Activated CD8-positive, alpha-beta memory T cell treated with anti-CD3 and anti-CD28 coated beads, Interleukin-2, amount 50 U/mL, for 24 hours (primary cell): ENCODE results near the gene MAPK11.

Source experiments
- DNase-seq: peaks from one replicate; pipeline ENCODE4 v3.0.0-alpha.2; 2020; ENCODE audit errors: extremely low read depth

Gene MAPK11

DNA sequence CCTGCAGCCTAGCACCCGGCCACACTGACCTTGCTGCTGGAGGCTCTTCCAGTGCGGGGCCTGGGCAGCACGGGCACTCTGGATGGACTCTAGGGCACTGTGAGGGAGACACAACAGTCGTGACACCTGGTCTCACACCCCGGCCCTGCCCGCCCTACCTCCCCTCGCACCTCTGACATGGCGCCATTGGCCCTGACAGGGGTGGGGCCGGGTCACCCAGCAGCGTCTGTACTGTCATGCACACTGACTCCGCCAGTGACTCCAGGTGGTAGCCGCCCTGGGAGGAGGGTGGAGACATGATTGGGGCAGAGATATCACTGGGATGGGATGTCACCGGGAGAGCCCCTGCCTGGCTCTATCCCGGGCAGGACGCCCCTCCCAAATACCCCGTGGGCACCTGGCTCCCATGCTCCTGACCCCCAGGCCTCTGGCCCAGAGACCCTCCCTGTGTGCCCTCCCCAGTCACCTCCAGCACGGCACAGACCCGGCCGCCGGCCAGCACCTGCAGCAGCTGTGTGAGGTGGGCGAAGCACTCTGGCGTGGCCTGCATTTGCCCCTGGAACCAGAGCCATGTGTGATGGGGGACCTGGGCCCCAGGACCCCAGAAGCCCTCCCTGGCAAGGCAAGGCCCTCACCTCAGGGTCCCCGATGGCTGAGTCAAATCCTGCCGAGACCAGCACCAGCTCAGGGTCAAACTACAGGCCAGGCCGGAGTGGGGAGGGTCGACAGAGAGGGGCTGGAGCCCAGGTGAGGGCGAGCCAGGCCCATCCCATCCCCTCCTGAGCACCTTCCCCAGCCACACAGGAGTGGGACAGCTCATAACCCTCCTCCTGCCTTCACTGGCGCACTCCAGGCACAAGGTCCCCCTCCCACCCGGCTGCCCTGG, 21.7 kb downstream of the MAPK11 start:
- no peak for DNase-seq

- DNase-seq, result no peak
These were observed 22.4 kb downstream of the MAPK11 start for GRCh38 chr22:50247748-50248147.

DNA sequence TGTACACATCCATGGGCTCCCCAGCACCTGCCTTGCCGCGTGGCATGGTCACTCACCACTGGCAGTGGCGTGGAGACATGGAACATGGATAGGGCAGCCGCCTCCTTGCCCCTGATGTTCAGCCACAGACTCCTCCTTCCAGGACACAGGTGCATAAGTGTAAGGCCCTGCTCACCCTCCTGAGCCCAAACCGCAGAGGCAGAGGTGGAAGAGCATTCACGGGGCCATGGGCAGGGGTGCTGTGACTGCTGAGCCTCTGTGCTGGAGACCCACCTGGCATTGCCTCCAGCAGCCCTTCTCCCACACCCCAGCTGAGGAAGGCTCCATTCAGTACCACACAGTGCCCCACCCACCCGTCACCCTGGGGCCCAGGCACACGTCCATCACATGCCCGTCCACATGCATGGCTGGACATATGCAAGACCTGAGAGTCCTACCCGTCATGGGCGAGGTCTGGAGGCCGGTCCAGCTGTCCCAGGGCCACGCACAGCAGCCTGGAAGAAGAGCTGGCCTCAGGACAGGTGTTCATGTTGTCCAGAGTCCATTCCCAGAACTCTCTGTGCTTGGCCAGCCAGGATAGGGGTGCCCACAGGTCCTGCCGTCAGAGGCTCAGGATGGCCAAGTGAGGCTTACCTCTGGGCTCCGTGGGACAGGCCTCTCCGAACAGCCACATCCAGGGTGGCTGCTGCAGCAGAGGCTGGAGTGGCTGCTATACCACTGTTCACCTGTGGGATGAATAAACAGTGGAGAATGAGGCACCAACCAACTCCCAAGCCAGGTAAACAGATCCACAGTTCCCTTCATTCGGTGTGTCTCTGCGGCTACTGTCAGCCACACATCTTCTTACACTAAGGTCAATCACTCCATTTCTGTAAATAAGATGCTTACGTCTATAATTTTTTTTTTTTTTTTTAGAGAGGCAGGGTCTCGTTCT, 23.7 kb downstream of the MAPK11 start:
- no peak for DNase-seq

DNA sequence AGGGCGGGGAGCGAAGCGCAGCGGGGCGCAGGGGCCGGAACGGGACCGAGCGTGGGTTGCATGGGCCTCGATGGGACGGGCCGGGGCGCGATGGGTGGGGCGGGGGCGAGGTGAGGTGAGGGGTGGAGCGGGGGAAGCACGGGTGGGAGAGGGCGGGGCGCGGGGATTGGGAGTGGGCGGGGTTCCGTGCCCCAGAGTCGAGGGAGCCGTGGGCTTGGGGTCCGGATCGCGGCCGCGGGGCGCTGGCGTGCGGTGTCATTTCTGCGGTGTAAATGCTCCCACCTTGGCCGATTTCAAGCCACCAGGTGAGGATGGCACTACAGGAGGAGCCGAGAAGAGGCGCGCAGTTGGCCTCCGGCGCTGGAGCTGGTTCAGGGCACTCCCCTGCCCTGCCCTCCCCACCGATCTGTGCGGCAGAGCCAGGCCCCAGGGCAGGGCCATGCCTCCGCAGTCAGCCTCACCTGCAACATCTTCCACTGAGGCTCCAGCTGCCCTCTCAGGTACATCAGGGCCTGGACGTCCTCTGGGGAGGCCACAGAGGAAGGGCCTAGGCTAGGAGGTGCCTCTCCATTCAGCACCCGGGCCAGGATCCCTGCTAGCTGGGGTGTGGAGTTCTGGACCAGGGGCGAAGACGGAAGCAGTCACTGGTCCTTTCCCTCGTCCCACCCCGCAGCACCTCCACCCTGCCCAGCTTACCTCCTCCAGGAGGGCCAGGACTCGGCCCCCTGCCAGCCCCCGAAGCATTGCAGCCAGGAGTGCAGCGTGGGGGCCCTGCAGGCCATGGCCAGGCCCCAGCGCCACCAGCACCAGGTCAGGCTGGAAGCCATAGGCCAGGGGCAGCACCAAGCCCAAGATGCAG, 24.7 kb downstream of the MAPK11 start:
- no peak for DNase-seq

DNA sequence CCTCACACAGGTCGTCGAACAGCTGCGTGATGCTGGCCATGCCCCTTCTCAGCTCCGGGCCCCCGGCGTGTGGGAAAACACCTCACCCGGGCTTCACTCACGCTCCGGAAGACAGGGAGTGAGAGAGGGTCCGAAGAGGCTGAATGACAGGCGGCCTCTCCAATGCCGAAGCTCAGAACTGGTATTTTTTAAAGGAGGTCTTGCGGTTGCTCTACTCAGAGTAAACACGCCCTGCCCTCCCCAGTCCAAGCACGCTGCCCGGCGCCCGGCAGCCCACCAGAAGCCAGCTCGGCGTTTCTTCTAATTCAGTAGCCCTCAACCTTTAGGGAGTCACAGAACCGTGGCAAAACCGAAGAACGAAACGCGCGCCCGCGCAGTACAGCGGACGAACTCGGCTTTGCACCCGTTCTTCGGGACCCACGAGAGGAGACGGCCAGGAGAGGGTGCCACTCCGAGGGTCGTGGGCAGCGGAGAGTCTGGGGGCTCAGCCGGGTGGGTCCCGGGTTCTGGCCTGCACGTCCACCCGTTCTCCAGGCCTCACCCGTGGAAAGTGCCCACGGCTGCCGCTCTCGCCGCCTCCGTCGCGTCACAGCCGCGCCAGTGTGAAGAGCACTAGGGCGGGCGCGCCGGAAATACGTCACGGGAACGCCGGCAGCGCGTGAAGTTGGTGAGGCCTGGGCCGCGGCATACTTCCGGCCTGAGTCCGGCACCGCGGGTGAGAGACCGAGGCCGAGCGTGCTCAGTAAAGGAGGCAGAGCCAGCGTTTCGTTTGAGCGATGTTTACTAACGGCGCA, 25.6 kb downstream of the MAPK11 start, which contains the start of gene TUBGCP6:
Gene TUBGCP6 (minus strand): TSS at position 604 of the 794 bp plus-strand sequence. CDS start 564 bp downstream, at position 40.
- peak; percentile 76 for DNase-seq

- no peak for DNase-seq
These were observed 26.3 kb downstream of the MAPK11 start for GRCh38 chr22:50243685-50244419.

DNA sequence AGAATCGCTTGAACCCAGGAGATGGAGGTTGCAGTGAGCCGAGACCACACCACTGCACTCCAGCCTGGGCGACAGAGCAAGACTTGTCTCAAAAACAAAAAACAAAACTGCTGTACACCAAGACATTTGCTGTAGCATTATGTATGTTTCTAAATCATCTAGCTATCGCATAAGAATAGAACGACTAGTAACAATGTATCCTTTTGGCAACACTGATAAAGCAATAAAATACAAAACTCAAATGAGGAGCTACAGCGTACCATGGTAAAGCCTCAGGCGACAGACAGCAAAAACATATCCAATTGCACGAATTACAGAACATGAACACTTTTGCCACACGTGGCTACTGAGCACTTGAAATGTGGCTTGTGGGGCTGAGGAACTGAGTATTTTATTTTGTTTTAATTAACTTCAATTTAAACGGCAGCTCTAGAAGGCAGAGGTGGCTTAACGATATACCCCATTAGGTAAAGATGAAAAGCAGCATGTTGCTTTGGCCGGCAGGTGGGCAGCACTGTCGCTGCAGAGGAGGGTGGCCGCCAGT, 27.7 kb downstream of the MAPK11 start:
- DNase-seq, result no peak

DNA sequence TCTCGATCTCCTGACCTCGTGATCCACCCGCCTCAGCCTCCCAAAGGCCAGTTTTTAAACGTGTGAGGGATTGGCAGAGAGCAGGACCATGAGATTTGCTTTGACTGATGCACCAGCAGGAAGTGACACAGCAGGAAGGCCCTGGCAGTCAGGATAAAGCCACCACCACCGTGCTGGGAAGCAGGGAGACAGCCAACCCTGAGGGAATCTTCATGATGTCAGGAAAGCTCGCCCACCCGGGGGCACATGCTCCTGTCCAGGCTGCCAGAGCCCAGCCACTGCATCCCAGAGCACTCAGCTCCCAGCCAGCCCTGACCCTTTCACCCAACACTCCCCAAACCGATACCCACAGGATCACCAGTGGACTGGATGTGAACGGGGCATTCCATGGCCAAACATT, 31.4 kb downstream of the MAPK11 start:
- no peak for DNase-seq

- DNase-seq, result no peak
These were observed 33.3 kb downstream of the MAPK11 start for GRCh38 chr22:50236731-50237409.

- no peak for DNase-seq
These were observed 37.0 kb downstream of the MAPK11 start for GRCh38 chr22:50233223-50233622.

- DNase-seq, result no peak
These were observed 37.6 kb downstream of the MAPK11 start for GRCh38 chr22:50232481-50233151.

DNA sequence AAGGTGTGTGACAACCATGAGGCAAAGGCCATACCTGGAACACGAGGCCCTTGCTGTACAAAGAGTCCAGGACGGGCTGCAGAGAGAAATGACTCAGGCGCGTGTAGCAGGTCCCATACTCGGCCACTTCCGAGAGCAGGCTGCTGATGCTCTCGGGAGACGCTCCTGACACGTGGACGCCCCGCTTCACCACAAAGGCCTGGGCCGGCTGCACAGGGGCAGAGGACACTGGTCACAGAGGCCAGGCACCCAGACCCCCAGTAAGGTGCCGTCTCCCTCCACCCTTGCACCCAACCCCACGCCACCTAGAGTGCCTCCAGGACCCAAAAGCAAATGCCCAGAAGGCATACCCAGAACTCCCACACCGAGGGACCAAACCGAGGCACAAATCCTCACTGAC, 40.8 kb downstream of the MAPK11 start:
- no peak for DNase-seq

DNA sequence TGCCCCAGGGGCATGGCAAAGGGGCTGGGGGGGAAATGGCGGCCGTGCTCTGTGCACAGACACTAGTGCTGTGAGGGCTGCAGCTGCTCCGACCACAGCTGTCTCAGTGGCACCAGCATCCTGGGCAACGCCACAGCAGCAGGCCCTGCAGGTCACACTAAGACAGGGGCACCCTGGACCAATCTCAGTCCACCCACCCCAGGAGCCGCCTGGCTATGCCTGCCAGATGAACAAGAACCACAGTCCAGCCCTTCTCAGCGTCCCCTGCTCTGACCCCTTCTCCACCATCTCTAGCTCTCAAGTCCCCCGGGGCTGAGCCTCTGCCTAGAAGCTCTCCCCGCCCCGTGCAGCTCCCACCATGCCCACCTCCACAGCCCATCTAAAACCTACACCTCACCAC, 41.8 kb downstream of the MAPK11 start:
- no peak for DNase-seq

DNA sequence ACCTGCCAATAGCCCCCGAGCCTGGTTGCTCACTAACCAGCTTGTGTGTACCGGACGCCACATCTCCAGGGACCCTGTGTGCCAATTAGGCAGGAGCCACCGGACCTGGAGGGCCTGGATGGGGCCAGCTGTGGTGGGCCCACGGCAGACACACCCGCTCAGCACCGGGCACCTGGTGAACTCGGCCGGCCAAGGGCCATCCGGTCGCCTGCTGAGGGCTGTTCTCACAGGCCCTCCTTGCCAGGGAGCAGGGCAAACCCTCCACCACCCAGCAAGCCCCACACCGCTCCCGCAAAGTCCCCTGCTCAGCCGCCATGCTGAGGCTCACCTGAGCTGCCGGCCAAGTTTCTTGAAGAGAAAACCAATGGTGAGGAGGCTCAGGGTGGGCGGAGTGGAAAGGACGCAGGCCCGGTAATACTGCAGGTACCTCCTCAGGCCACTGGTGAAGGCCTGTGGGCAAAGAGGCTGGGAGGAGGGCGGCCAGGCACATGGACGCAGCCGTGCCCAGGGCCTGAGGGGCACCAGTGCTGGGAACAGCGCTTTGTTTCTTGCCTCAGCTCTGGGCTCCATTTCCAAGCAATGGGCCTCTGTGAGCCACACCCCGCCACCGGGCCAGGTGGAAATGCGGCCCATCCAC, 42.5 kb downstream of the MAPK11 start:
- DNase-seq, result no peak

DNA sequence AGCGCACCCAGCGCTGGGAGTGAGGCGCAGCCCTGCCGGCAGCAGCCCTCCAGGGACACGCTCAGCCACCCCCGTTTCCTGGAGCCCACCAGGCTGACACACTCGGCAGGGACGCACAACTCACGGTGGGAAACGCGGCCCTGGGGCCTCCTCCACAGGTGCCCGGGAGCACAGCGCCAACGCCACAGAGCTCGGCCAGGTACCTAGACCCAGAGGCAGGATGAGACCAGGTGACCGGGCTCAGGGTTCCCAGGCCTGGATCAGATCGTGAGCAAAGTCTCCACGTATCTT, 43.4 kb downstream of the MAPK11 start:
- no peak for DNase-seq

- DNase-seq, result no peak
These were observed 43.9 kb downstream of the MAPK11 start for GRCh38 chr22:50226063-50226874.

DNA sequence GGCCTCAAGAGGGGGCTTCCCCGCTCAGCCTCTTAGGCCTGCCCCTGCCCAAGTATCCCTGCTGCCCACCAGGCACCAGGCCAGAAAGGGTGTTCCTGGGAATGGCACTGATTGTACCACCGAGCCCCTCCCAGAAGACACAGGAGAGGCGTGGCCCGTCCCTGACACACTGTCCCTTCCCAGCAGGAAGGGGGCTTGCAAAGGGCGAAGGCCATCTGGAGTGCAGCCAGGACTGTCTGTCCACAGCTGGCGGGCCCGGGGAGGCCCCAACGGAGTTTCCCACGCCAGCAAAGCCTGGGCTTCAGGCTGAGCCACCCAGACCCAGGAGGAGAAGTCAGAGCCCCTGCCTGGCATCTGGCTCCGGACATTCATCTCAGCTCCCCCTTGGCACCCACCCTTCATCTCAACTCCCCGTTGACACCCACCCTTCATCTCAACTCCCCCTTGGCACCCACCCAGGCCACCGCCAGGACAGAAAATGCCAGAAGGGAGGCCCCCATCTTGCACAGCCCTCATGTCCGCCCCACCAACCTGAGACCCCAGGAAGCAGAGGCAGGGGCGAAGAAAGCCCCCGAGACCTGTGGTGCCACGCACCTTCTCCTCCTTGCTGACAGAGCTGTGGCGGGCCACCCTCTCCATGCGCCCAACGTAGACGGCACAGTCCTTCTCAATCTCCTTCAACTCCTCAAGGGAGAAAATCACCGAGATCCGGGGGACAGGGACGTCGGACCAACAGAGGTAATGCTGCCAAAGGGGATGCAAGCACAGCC, 44.8 kb downstream of the MAPK11 start:
- no peak for DNase-seq
